LNCAP (cell line): ENCODE data around the gene METTL15.

Experiments used
- CTCF ChIP-seq: fragments of 450-650 bp; IDR thresholded peaks from 2 replicates; pipeline ENCODE4 v1.5.1; 2017; ENCODE audit warnings: mild to moderate bottlenecking

Gene METTL15

GRCh38 chr11:28289444-28289843 is 181.3 kb downstream of the METTL15 start:
- no peak for TF ChIP-seq CTCF

- TF ChIP-seq CTCF: no peak
These were observed 188.2 kb downstream of the METTL15 start for GRCh38 chr11:28296426-28296825.

GRCh38 chr11:28298209-28298608 is 190.0 kb downstream of the METTL15 start:
- no peak for TF ChIP-seq CTCF

- no peak for TF ChIP-seq CTCF
These were observed 195.4 kb downstream of the METTL15 start for GRCh38 chr11:28303477-28304191.

- TF ChIP-seq CTCF: no peak
These were observed 207.3 kb downstream of the METTL15 start for GRCh38 chr11:28315440-28315839.

- no peak for TF ChIP-seq CTCF
These were observed 210.7 kb downstream of the METTL15 start for GRCh38 chr11:28318871-28319270.

GRCh38 chr11:28323621-28324020 is 215.4 kb downstream of the METTL15 start:
- no peak for TF ChIP-seq CTCF

GRCh38 chr11:28337701-28338100 is 229.5 kb downstream of the METTL15 start:
- TF ChIP-seq CTCF: no peak
